Activated T-cell treated with anti-CD3 and anti-CD28 coated beads, Interleukin-2, amount 50 U/mL, for 4 hours (primary cell): ENCODE measurements around the gene ASIC3. TPM values are rescaled to one million over a fixed set of nuclear protein-coding genes. Genes with fewer than 3 reads are reported as not detected.

Experiments
- ATAC-seq, 2 donors: fragments of 200-7000 bp; cut with Tn5 transposase; one replicate each; pipeline ENCODE4 v1.10.0; 2021
- DNase-seq: peaks from one replicate; pipeline ENCODE4 v3.0.0-alpha.2; 2020
- H3K27me3 Mint-ChIP-seq: one replicate; pipeline ENCODE4 v1.8.0; 2021; ENCODE audit warnings: low read depth, mixed read lengths
- H3K36me3 Mint-ChIP-seq: one replicate; pipeline ENCODE4 v1.8.0; 2022; ENCODE audit warnings: mixed read lengths; ENCODE audit not compliant: insufficient read depth
- H3K4me1 Mint-ChIP-seq: one replicate; pipeline ENCODE4 v1.8.0; 2021; ENCODE audit warnings: low read depth, mixed read lengths
- H3K4me3 Mint-ChIP-seq: one replicate; pipeline ENCODE4 v1.8.0; 2021; ENCODE audit warnings: mild to moderate bottlenecking, moderate library complexity, mixed read lengths
- H3K9me3 Mint-ChIP-seq: one replicate; pipeline ENCODE4 v1.8.0; 2021; ENCODE audit warnings: mixed read lengths
- total RNA-seq, 3 donors: library from RNA; stranded (reverse); gene quantifications; one replicate each; pipeline ENCODE4 v1.2.1, GENCODE V29; 2021

The ASIC3 gene
- total RNA-seq, 3 donors from 2014 or later, result 2.4 to 3.4 (median 3.3) TPM

GRCh38 chr7:151095123-151095797 is 46.9 kb downstream of the ASIC3 start:
- ATAC-seq, result no peak
- Mint-ChIP-seq H3K36me3 (no peaks in the 10 kb centered on the region), H3K4me3 (no peak overlapping the region)

GRCh38 chr7:151095828-151096475 is 47.6 kb downstream of the ASIC3 start:
- peak in 1 of 2 donors; percentile 48 for ATAC-seq
- no peaks in the 10 kb centered on the region for H3K4me1 Mint-ChIP-seq
- no peaks in the 10 kb centered on the region for H3K36me3 Mint-ChIP-seq
- H3K9me3 Mint-ChIP-seq, result no peaks in the 10 kb centered on the region
- no peak overlapping the region for H3K4me3 Mint-ChIP-seq
- H3K27me3 Mint-ChIP-seq, result no peaks in the 10 kb centered on the region
- DNase-seq, result no peak

More at GRCh38 chr7:151095123-151095797, 46.9 kb downstream of the ASIC3 start:
- H3K9me3 Mint-ChIP-seq, result no peaks in the 10 kb centered on the region
- H3K4me1 Mint-ChIP-seq, result no peaks in the 10 kb centered on the region
- DNase-seq, result no peak
- no peaks in the 10 kb centered on the region for H3K27me3 Mint-ChIP-seq

GRCh38 chr7:151099486-151100211 is 51.3 kb downstream of the ASIC3 start:
- DNase-seq, result no peak
- Mint-ChIP-seq H3K9me3 (no peaks in the 10 kb centered on the region), H3K27me3 (no peaks in the 10 kb centered on the region), H3K36me3 (no peaks in the 10 kb centered on the region), H3K4me1 (no peaks in the 10 kb centered on the region), H3K4me3 (no peak overlapping the region)
- ATAC-seq, result no peak

GRCh38 chr7:151100921-151101320 is 52.6 kb downstream of the ASIC3 start:
- no peaks in the 10 kb centered on the region for H3K4me1 Mint-ChIP-seq
- ATAC-seq (no peak), DNase-seq (no peak)
- H3K9me3 Mint-ChIP-seq, result no peaks in the 10 kb centered on the region
- no peaks in the 10 kb centered on the region for H3K36me3 Mint-ChIP-seq
- no peaks in the 10 kb centered on the region for H3K27me3 Mint-ChIP-seq
- no peak overlapping the region for H3K4me3 Mint-ChIP-seq

GRCh38 chr7:151101621-151102396 is 53.5 kb downstream of the ASIC3 start:
- ATAC-seq, result no peak
- no peak for DNase-seq

More at GRCh38 chr7:151101621-151102396, 53.5 kb downstream of the ASIC3 start:
- Mint-ChIP-seq H3K36me3 (no peaks in the 10 kb centered on the region), H3K4me1 (no peaks in the 10 kb centered on the region), H3K27me3 (no peaks in the 10 kb centered on the region), H3K4me3 (no peak overlapping the region), H3K9me3 (no peaks in the 10 kb centered on the region)

Other genes starting within 250 kb of the ASIC3 start
- gene TMEM176B, start 248.2 kb upstream of the ASIC3 start, total RNA-seq, result under 1 TPM; 0.24 to 0.58 (median 0.33) TPM
- gene TMEM176A, start 247.8 kb upstream of the ASIC3 start, total RNA-seq, result under 1 TPM; 0.20 to 0.24 (median 0.22) TPM
- under 1 TPM in 1 of 3 donors, not detected in 2; 0.10 TPM for gene AOC1, start 196.0 kb upstream of the ASIC3 start, total RNA-seq
- gene KCNH2, start 70.2 kb upstream of the ASIC3 start, total RNA-seq, result under 1 TPM; 0.49 to 0.71 (median 0.66) TPM
- gene NOS3, start 57.5 kb upstream of the ASIC3 start, total RNA-seq, result 1 to 10 TPM; 5.3 to 9.2 (median 8.2) TPM
- gene ATG9B, start 24.0 kb upstream of the ASIC3 start, total RNA-seq, result 1 to 10 TPM; 5.8 to 7.3 (median 6.7) TPM
- 10 to 100 TPM; 48.1 to 54.6 (median 48.5) TPM for gene ABCB8, start 20.1 kb upstream of the ASIC3 start, total RNA-seq
- 10 to 100 TPM; 14.1 to 15.0 (median 14.3) TPM for gene CDK5, start 9.4 kb downstream of the ASIC3 start, total RNA-seq
- 100 to 1,000 TPM; 107 to 125 (median 111) TPM for gene SLC4A2, start 11.1 kb downstream of the ASIC3 start, total RNA-seq
- 100 to 1,000 TPM in 2 of 3 donors, 10 to 100 TPM in 1; 96.5 to 111 (median 104) TPM for gene FASTK, start 32.3 kb downstream of the ASIC3 start, total RNA-seq
- gene TMUB1, start 35.0 kb downstream of the ASIC3 start, total RNA-seq, result 10 to 100 TPM; 70.3 to 85.3 (median 71.8) TPM
- gene AGAP3, start 37.9 kb downstream of the ASIC3 start, total RNA-seq, result 10 to 100 TPM; 29.7 to 46.3 (median 35.1) TPM
- not detected for gene GBX1, start 119.2 kb downstream of the ASIC3 start, total RNA-seq
- gene ASB10, start 138.7 kb downstream of the ASIC3 start, total RNA-seq, result not detected
- gene H2BK1, start 162.0 kb downstream of the ASIC3 start, total RNA-seq, result not detected
- gene ABCF2, start 178.7 kb downstream of the ASIC3 start, total RNA-seq, result 100 to 1,000 TPM; 144 to 151 (median 146) TPM
- gene CHPF2, start 184.0 kb downstream of the ASIC3 start, total RNA-seq, result 10 to 100 TPM; 51.6 to 66.3 (median 51.8) TPM
- gene SMARCD3, start 200.2 kb downstream of the ASIC3 start, total RNA-seq, result 1 to 10 TPM; 1.7 to 2.5 (median 2.0) TPM